H1 (cell line): ENCODE measurements around the gene SHMT1. TPM values are rescaled to one million over a fixed set of nuclear protein-coding genes. Genes with fewer than 3 reads are reported as not detected.

Experiments
- KDM4A ChIP-seq: IDR thresholded peaks from one replicate; pipeline ENCODE4 v1.7.1; 2012; ENCODE audit warnings: low read depth, mild to moderate bottlenecking, moderate library complexity, low read length, inconsistent platforms; ENCODE audit not compliant: severe bottlenecking
- polyA plus RNA-seq, 7 experiments: library from polyadenylated mRNA; depleted of rRNA in 3 of 7; stranded (reverse) in 5 of 7; unstranded in 2 of 7; fragments of >200 nt in 5 of 7; fragments of 200-250 nt in 2 of 7; gene quantifications; 1 replicate in 5 of 7; 2 replicates in 1 of 7; 4 replicates in 1 of 7; pipeline versions ENCODE4 v1.2.1 to v1.2.3, GENCODE V29; 2011 to 2013; ENCODE audit warnings: missing spikeins in 2 of 7, mixed read lengths in 2 of 7
- total RNA-seq: library from RNA; stranded (reverse); fragmentation: NEBNext Ultra II Directional; extraction: Animal tissue kit (Norgen Biotek cat#: 25700); gene quantifications from 2 replicates; pipeline ENCODE4 v1.2.1, GENCODE V29; 2021
- TF ChIP-seq, protein P1 (sequence below), 3 experiments: IDR thresholded peaks; 1 replicate in 2 of 3; 2 replicates in 1 of 3; pipeline versions ENCODE4 v1.5.1 to v1.6.1; 2011; ENCODE audit warnings: low read length in 3 of 3, mild to moderate bottlenecking in 3 of 3, inconsistent platforms in 2 of 3, low read depth in 1 of 3, moderate library complexity in 1 of 3; ENCODE audit not compliant: insufficient read depth in 1 of 3; ENCODE audit errors: control extremely low read depth in 1 of 3

SHMT1 gene
- total and polyA plus RNA-seq, 2 of the 8 experiments (the other 6 are each of a cell fraction or from before 2014, with no cell fraction given): 30.7 to 39.3 TPM

DNA sequence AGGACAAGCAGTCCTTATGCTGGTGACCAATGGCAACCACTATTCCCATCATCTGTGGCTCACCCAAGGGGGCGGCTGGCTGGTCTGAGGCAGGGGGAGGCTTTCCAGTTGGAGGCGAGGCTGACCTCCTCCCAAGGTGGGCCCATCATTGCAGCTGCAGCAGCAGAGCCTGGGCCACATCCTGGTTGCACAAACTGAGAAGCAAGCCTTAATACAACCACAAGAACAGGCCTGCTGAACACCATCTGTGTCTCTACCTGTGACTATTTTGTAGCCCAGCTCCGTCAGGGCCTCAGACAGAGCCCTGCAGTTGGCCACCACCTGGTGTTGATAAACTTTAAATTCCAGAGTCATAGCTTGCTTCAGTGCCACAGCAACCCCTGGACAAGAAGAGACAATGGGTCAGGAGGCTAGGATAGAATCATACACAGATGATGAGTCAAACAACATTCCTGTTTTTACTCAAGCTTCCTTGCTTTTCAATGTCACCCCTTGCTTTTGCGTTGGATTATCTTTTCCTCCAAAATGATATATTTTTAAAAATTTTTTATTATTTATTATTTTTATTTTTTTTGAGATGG lies 30.4 kb downstream of the SHMT1 start (continued):
- TF ChIP-seq, protein P1, sequence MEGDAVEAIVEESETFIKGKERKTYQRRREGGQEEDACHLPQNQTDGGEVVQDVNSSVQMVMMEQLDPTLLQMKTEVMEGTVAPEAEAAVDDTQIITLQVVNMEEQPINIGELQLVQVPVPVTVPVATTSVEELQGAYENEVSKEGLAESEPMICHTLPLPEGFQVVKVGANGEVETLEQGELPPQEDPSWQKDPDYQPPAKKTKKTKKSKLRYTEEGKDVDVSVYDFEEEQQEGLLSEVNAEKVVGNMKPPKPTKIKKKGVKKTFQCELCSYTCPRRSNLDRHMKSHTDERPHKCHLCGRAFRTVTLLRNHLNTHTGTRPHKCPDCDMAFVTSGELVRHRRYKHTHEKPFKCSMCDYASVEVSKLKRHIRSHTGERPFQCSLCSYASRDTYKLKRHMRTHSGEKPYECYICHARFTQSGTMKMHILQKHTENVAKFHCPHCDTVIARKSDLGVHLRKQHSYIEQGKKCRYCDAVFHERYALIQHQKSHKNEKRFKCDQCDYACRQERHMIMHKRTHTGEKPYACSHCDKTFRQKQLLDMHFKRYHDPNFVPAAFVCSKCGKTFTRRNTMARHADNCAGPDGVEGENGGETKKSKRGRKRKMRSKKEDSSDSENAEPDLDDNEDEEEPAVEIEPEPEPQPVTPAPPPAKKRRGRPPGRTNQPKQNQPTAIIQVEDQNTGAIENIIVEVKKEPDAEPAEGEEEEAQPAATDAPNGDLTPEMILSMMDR (IDR thresholded peaks at IDR 0.05; ENCODE audit: control extremely low read depth in 1 of 3, insufficient read depth in 1 of 3, low read depth in 1 of 3, low read length in 3 of 3): no peak
- TF ChIP-seq KDM4A: no peak
